IMR-90 (cell line): ENCODE results near the gene TCP1. TPM values are rescaled to one million over a fixed set of nuclear protein-coding genes. Genes with fewer than 3 reads are reported as not detected.
A peak's percentile ranks its signal among the peaks of the same experiment; 100 is the strongest.

ENCODE experiments used
- ATAC-seq: fragments of 200-7000 bp; cut with Tn5 transposase; 2 replicates; pipeline ENCODE4 v1.9.1; 2020; ENCODE audit warnings: low read depth, mild to moderate bottlenecking, moderate library complexity
- BruUV-seq: library from RNA; stranded (reverse); fragments of 400-500 nt; replicated peaks from 2 replicates; lab custom pipeline; 2021; lab: Mats Ljungman, UMichigan
- CTCF ChIA-PET: fragments of 300-600 bp; formaldehyde crosslinking; extraction: SDS; loops from one replicate; lab custom pipeline; 2021; ENCODE audit warnings: antibody characterized with exemption; lab: Yijun Ruan, JAX
- POLR2A ChIA-PET: fragments of 300-600 bp; sonication (Branson Sonifier 250); formaldehyde crosslinking; loops from one replicate; lab custom pipeline; 2022; ENCODE audit warnings: antibody characterized with exemption; ENCODE audit not compliant: unreplicated experiment; lab: Charles Lee
- DNase-seq: peaks from one replicate; pipeline ENCODE4 v3.0.0; 2013
- H2AFZ ChIP-seq: replicated peaks from 2 replicates; pipeline ENCODE3; 2013; ENCODE audit warnings: low read length, mild to moderate bottlenecking; ENCODE audit not compliant: poor library complexity
- H2AK5ac ChIP-seq: 2 replicates; pipeline ENCODE4 v1.6.1; 2013; ENCODE audit warnings: low read depth, low read length, inconsistent platforms
- H2AK9ac ChIP-seq: replicated peaks from 2 replicates; pipeline ENCODE3; 2013; ENCODE audit warnings: mild to moderate bottlenecking, low read depth, low read length, moderate library complexity; ENCODE audit not compliant: poor library complexity
- H2BK120ac ChIP-seq: 2 replicates; pipeline ENCODE4 v1.6.1; 2013; ENCODE audit warnings: low read depth, low read length, inconsistent platforms
- H2BK15ac ChIP-seq: 3 replicates; pipeline ENCODE4 v1.6.1; 2013; ENCODE audit warnings: low read depth, low read length, inconsistent platforms
- H2BK20ac ChIP-seq: 2 replicates; pipeline ENCODE4 v1.6.1; 2013; ENCODE audit warnings: low read depth, mild to moderate bottlenecking, inconsistent platforms, low read length, moderate library complexity
- H2BK5ac ChIP-seq: 2 replicates; pipeline ENCODE4 v1.6.1; 2013; ENCODE audit warnings: mild to moderate bottlenecking, low read depth, low read length, inconsistent platforms; ENCODE audit not compliant: poor library complexity, severe bottlenecking
- H3K14ac ChIP-seq: replicated peaks from 2 replicates; pipeline ENCODE4 v1.6.1; 2013; ENCODE audit warnings: low read depth, low read length, inconsistent platforms
- H3K18ac ChIP-seq: 2 replicates; pipeline ENCODE4 v1.6.1; 2013; ENCODE audit warnings: low read depth, low read length, control low read depth
- H3K23ac ChIP-seq: 2 replicates; pipeline ENCODE4 v1.6.1; 2013; ENCODE audit warnings: low read depth, low read length, inconsistent platforms
- H3K27ac ChIP-seq: 2 replicates; pipeline ENCODE4 v1.5.1; 2013; ENCODE audit warnings: mild to moderate bottlenecking, control low read depth, low read length; ENCODE audit not compliant: insufficient read depth
- H3K27me3 ChIP-seq: 2 replicates; pipeline ENCODE4 v1.6.1; 2013; ENCODE audit warnings: low read length; ENCODE audit not compliant: control insufficient read depth, insufficient read depth
- H3K36me3 ChIP-seq: 2 replicates; pipeline ENCODE4 v1.6.1; 2013; ENCODE audit warnings: low read length, mixed read lengths; ENCODE audit not compliant: control insufficient read depth, insufficient read depth
- H3K4ac ChIP-seq: 2 replicates; pipeline ENCODE4 v1.6.1; 2013; ENCODE audit warnings: low read depth, low read length, inconsistent platforms
- H3K4me1 ChIP-seq: 2 replicates; pipeline ENCODE4 v1.6.1; 2013; ENCODE audit warnings: low read length, mixed read lengths; ENCODE audit not compliant: control insufficient read depth, insufficient read depth
- H3K4me2 ChIP-seq: 2 replicates; pipeline ENCODE4 v1.6.1; 2013; ENCODE audit warnings: low read depth, mild to moderate bottlenecking, control low read depth, low read length, moderate library complexity
- H3K4me3 ChIP-seq: 2 replicates; pipeline ENCODE4 v1.5.1; 2013; ENCODE audit warnings: low read depth, mild to moderate bottlenecking, control low read depth, low read length, moderate library complexity; ENCODE audit not compliant: insufficient read depth
- H3K56ac ChIP-seq: 2 replicates; pipeline ENCODE4 v1.6.1; 2013; ENCODE audit warnings: low read length, inconsistent platforms; ENCODE audit not compliant: insufficient read depth; ENCODE audit errors: extremely low read depth
- H3K79me1 ChIP-seq, 2 experiments: 2 replicates each; pipeline ENCODE4 v1.6.1; 2013; ENCODE audit warnings: low read length in 2 of 2, inconsistent platforms in 1 of 2, low read depth in 1 of 2
- H3K9ac ChIP-seq: 2 replicates; pipeline ENCODE4 v1.6.1; 2013; ENCODE audit warnings: low read depth, low read length, control low read depth
- H3K9me1 ChIP-seq: 2 replicates; pipeline ENCODE4 v1.6.1; 2013; ENCODE audit warnings: low read length, inconsistent platforms; ENCODE audit not compliant: insufficient read depth
- H3K9me3 ChIP-seq: 2 replicates; pipeline ENCODE4 v1.6.1; 2013; ENCODE audit warnings: low read length; ENCODE audit not compliant: control insufficient read depth, insufficient read depth
- H4K20me1 ChIP-seq: 2 replicates; pipeline ENCODE4 v1.6.1; 2013; ENCODE audit warnings: low read length, inconsistent platforms; ENCODE audit not compliant: insufficient read depth
- H4K5ac ChIP-seq: 2 replicates; pipeline ENCODE4 v1.6.1; 2013; ENCODE audit warnings: mild to moderate bottlenecking, low read depth, low read length, control low read depth
- H4K8ac ChIP-seq, 2 experiments: 2 replicates each; pipeline ENCODE4 v1.6.1; 2013; ENCODE audit warnings: low read depth in 2 of 2, low read length in 2 of 2, control low read depth in 1 of 2, inconsistent platforms in 1 of 2
- H4K91ac ChIP-seq: 2 replicates; pipeline ENCODE4 v1.6.1; 2013; ENCODE audit warnings: low read depth, low read length, inconsistent platforms; ENCODE audit not compliant: insufficient read depth
- CEBPB ChIP-seq: IDR thresholded peaks from 2 replicates; pipeline ENCODE4 v1.6.1; 2012; ENCODE audit warnings: low read depth, low read length, improper control_type of control experiment
- FOS ChIP-seq: fragments of 150-350 bp; IDR thresholded peaks from 2 replicates; pipeline ENCODE4 v1.6.1; 2016; ENCODE audit warnings: low read depth, low read length
- MAFK ChIP-seq: IDR thresholded peaks from 2 replicates; pipeline ENCODE4 v1.6.1; 2012; ENCODE audit warnings: low read depth, low read length, improper control_type of control experiment
- MXI1 ChIP-seq: IDR thresholded peaks from 2 replicates; pipeline ENCODE4 v1.6.1; 2012; ENCODE audit warnings: low read depth, mild to moderate bottlenecking, low read length, moderate library complexity, borderline replicate concordance
- POLR2A ChIP-seq: IDR thresholded peaks from 2 replicates; pipeline ENCODE4 v1.6.1; 2012; ENCODE audit warnings: mild to moderate bottlenecking, low read depth, low read length
- RFX5 ChIP-seq: IDR thresholded peaks from 2 replicates; pipeline ENCODE4 v1.8.0; 2012; ENCODE audit warnings: low read depth, mild to moderate bottlenecking, low read length, moderate library complexity
- USF2 ChIP-seq: fragments of 150-350 bp; IDR thresholded peaks from 2 replicates; pipeline ENCODE4 v1.6.1; 2017; ENCODE audit warnings: mild to moderate bottlenecking, antibody characterized with exemption, low read length, low read depth
- WGBS, 2 experiments: methylation state at CpG; one replicate each; pipeline versions ENCODE4 v1.1.5 to v1.1.7; 2013; ENCODE audit warnings: missing lambda C conversion rate in 2 of 2; ENCODE audit not compliant: insufficient read length in 1 of 2; ENCODE audit errors: extremely low coverage in 2 of 2; 5-methylcytosine and 5-hydroxymethylcytosine counted together
- dilution Hi-C: fragments of 300-500 bp; cut with HindIII; formaldehyde crosslinking; loops from one replicate; pipeline ENCODE4 v1.14.3; 2018; ENCODE audit warnings: low sequenced_read_pairs; ENCODE audit not compliant: unreplicated experiment
- in situ Hi-C: fragments of 300-500 bp; cut with MboI; formaldehyde crosslinking; loops from 3 replicates; pipeline ENCODE4 v1.14.3; 2019; ENCODE audit warnings: low sequenced_read_pairs, inconsistent platforms, mixed read lengths
- intact Hi-C: fragments of 100-400 bp; cut with micrococcal nuclease; formaldehyde crosslinking; loops from 2 replicates; pipeline ENCODE4 v1.10.0; 2022
- polyA plus RNA-seq, 3 experiments: library from polyadenylated mRNA; depleted of rRNA; stranded (reverse); fragments of >200 nt; gene quantifications; 2 replicates each; pipeline ENCODE4 v1.2.3, GENCODE V29; 2012; ENCODE audit warnings: low replicate concordance in 1 of 3
- total RNA-seq: library from RNA; depleted of rRNA; stranded (reverse); fragments of >200 nt; gene quantifications from 2 replicates; pipeline ENCODE4 v1.2.3, GENCODE V29; 2012

Gene TCP1
- total and polyA plus RNA-seq, 2 of the 4 experiments (the other 2 are of a cell fraction) = 119 to 576 TPM

- Histone ChIP-seq H4K91ac (peak within 1 kb of the TSS; percentile 89), H3K27ac (peak within 1 kb of the TSS; percentile 91), H3K14ac (peak within 1 kb of the TSS; percentile 91), H4K8ac (peak within 1 kb of the TSS; percentile 74 to 89), H4K20me1 (peaks cover 16% of the 10 kb centered on the region), H3K56ac (peak within 1 kb of the TSS; percentile 79), H2BK20ac (no peak within 1 kb of the TSS), H3K4me2 (peak within 1 kb of the TSS; percentile 76), H3K4me3 (peak within 1 kb of the TSS; percentile 89), H2AFZ (peak within 1 kb of the TSS; percentile 96), H3K36me3 (peaks cover 7% of the 10 kb centered on the region), H4K5ac (peak within 1 kb of the TSS; percentile 76), H3K9ac (peak within 1 kb of the TSS; percentile 90), H3K9me1 (no peaks in the 10 kb centered on the region), H2AK9ac (peak within 1 kb of the TSS; percentile 98), H3K9me3 (no peaks in the 10 kb centered on the region), H2BK15ac (peak within 1 kb of the TSS; percentile 9; the same call in 1 of the 3 replicates), H3K27me3 (no peaks in the 10 kb centered on the region), H3K79me1 (peaks cover 11 to 25% of the 10 kb centered on the region in 2 experiments; a peak in 3 of 4 replicates), H2BK120ac (peak within 1 kb of the TSS; percentile 54), H2BK5ac (peak within 1 kb of the TSS; percentile 75), H3K18ac (peak within 1 kb of the TSS; percentile 30), H2AK5ac (peak within 1 kb of the TSS; percentile 77), H3K4me1 (peaks cover 4% of the 10 kb centered on the region), H3K23ac (peak within 1 kb of the TSS; percentile 95), H3K4ac (peak within 1 kb of the TSS; percentile 90)
- ATAC-seq (peak; percentile 88), DNase-seq (peak; percentile 98)
- TF ChIP-seq CEBPB = peak; percentile 89
- peak; percentile 83 for TF ChIP-seq POLR2A
- no peak for TF ChIP-seq RFX5
- no peak for TF ChIP-seq MAFK
- peak; percentile 62; the same call in 1 of the 2 replicates for TF ChIP-seq USF2
- TF ChIP-seq MXI1 = peak; percentile 67; the same call in 1 of the 2 replicates
- TF ChIP-seq FOS = 0 out of 2 replicates have a peak, but pooled peaks have one; percentile 44
- ChIA-PET POLR2A (interaction anchor here (0.7 to 1.0 kb wide), 2 partner anchors 54 to 110 kb away, joined by 3 read pairs; no protein-coding TSS in a partner anchor), CTCF (interaction anchor here (0.7 to 1.3 kb wide), 2 partner anchors 18 to 99 kb away, joined by 3 to 5 read pairs; no protein-coding TSS in a partner anchor)
- intact Hi-C loops (no loop called here), in situ Hi-C loops (no loop called here), dilution Hi-C loops (no loop called here)
- BruUV-seq = no TSS peak
- WGBS, 2 experiments = 0% methylated on average over 18 of the region's 56 CpGs; no CpG with 5 or more reads in 1 of the 2 experiments
Observed at GRCh38 chr6:159790149-159790955, 950 bp upstream of the TCP1 start, which contains the start of gene MRPL18. Gene MRPL18, plus strand, starts transcription at chr6:159790467. Its CDS starts 121 bp downstream, at chr6:159790588.
